22Rv1 (cell line): ENCODE data around the gene DOK6.

Experiments used
- ZFX ChIP-seq: fragments of 450-650 bp; IDR thresholded peaks from 2 replicates; pipeline ENCODE4 v1.6.1; 2017; ENCODE audit warnings: antibody characterized with exemption, borderline replicate concordance
- TF ChIP-seq, protein P1 (sequence below): fragments of 450-650 bp; IDR thresholded peaks from 2 replicates; pipeline ENCODE4 v1.5.1; 2017; ENCODE audit warnings: mild to moderate bottlenecking

GRCh38 chr18:69795791-69796190 is 395.1 kb downstream of the DOK6 start:
- TF ChIP-seq, protein P1, sequence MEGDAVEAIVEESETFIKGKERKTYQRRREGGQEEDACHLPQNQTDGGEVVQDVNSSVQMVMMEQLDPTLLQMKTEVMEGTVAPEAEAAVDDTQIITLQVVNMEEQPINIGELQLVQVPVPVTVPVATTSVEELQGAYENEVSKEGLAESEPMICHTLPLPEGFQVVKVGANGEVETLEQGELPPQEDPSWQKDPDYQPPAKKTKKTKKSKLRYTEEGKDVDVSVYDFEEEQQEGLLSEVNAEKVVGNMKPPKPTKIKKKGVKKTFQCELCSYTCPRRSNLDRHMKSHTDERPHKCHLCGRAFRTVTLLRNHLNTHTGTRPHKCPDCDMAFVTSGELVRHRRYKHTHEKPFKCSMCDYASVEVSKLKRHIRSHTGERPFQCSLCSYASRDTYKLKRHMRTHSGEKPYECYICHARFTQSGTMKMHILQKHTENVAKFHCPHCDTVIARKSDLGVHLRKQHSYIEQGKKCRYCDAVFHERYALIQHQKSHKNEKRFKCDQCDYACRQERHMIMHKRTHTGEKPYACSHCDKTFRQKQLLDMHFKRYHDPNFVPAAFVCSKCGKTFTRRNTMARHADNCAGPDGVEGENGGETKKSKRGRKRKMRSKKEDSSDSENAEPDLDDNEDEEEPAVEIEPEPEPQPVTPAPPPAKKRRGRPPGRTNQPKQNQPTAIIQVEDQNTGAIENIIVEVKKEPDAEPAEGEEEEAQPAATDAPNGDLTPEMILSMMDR, result no peak
- TF ChIP-seq ZFX, result no peak
